Measurements from ENCODE around the gene SLC9A3. TPM values are rescaled to one million over a fixed set of nuclear protein-coding genes. Genes with fewer than 3 reads are reported as not detected.
A peak's percentile ranks its signal among the peaks of the same experiment; 100 is the strongest.

SLC9A3 gene
- total RNA-seq, 2 experiments from 2014 or later, result 2.3 to 2.5 TPM

GRCh38 chr5:527646-528628 lies 3.7 kb upstream of the SLC9A3 start:
- peak in 2 of 14 experiments; percentile 11 to 19 for DNase-seq
- Histone ChIP-seq H3K9me3 (ENCODE audit: control insufficient read depth in 1 of 2, insufficient read depth in 1 of 2, low read length in 2 of 2) (peaks cover 0 to 28% of the 10 kb centered on the region in 2 experiments), H3K27me3 (ENCODE audit: control insufficient read depth in 1 of 2, insufficient read depth in 2 of 2, low read length in 2 of 2) (peaks cover 41 to 80% of the 10 kb centered on the region in 2 experiments), H3K4me3 (ENCODE audit: low read length) (no peak overlapping the region), H3K27ac (ENCODE audit: low read depth in 1 of 2, low read length in 2 of 2) (no peak overlapping the region), H3K36me3 (ENCODE audit: insufficient read depth, low read length) (no peaks in the 10 kb centered on the region), H3K4me1 (ENCODE audit: insufficient read depth, low read length) (peaks cover 27% of the 10 kb centered on the region)
- CTCF ChIA-PET, result no interaction called here
- ATAC-seq (ENCODE audit: poor library complexity), result no peak
- POLR2A ChIA-PET, result no interaction called here
- Mint-ChIP-seq H3K27me3 (peaks cover 63% of the 10 kb centered on the region), H3K36me3 (ENCODE audit: low read depth) (no peaks in the 10 kb centered on the region), H3K4me1 (ENCODE audit: low read depth) (peaks cover 37% of the 10 kb centered on the region), H3K9me3 (no peaks in the 10 kb centered on the region), H3K27ac (no peak overlapping the region), H3K4me3 (no peak overlapping the region)
- no peak for TF ChIP-seq CTCF (IDR thresholded peaks at IDR 0.05)
- intact Hi-C loops (cut with DNase I, micrococcal nuclease), result no loop called here

GRCh38 chr5:526456-527088 lies 2.3 kb upstream of the SLC9A3 start:
- no peak for TF ChIP-seq CTCF (IDR thresholded peaks at IDR 0.05)
- no peak for ATAC-seq (ENCODE audit: poor library complexity)
- Mint-ChIP-seq H3K27ac (no peak overlapping the region), H3K4me3 (no peak overlapping the region), H3K4me1 (ENCODE audit: low read depth) (peaks cover 38% of the 10 kb centered on the region), H3K9me3 (no peaks in the 10 kb centered on the region), H3K27me3 (peaks cover 72% of the 10 kb centered on the region), H3K36me3 (ENCODE audit: low read depth) (no peaks in the 10 kb centered on the region)
- intact Hi-C loops (cut with DNase I, micrococcal nuclease), result no loop called here
- peaks cover 0 to 27% of the 10 kb centered on the region in 2 experiments for H3K9me3 ChIP-seq (ENCODE audit: control insufficient read depth in 1 of 2, insufficient read depth in 1 of 2, low read length in 2 of 2)
- POLR2A ChIA-PET, result no interaction called here
- no peaks in the 10 kb centered on the region for H3K36me3 ChIP-seq (ENCODE audit: insufficient read depth, low read length)
- H3K4me3 ChIP-seq (ENCODE audit: low read length), result no peak overlapping the region
- peaks cover 30% of the 10 kb centered on the region for H3K4me1 ChIP-seq (ENCODE audit: insufficient read depth, low read length)
- no peak overlapping the region for H3K27ac ChIP-seq (ENCODE audit: low read depth in 1 of 2, low read length in 2 of 2)
- DNase-seq, result no peak
- CTCF ChIA-PET, result no interaction called here
- peaks cover 49 to 72% of the 10 kb centered on the region in 2 experiments for H3K27me3 ChIP-seq (ENCODE audit: control insufficient read depth in 1 of 2, insufficient read depth in 2 of 2, low read length in 2 of 2)

- no peak for DNase-seq
Measured at GRCh38 chr5:525916-526315, 1.7 kb upstream of the SLC9A3 start.

More at GRCh38 chr5:525916-526315, 1.7 kb upstream of the SLC9A3 start:
- Histone ChIP-seq H3K27me3 (ENCODE audit: control insufficient read depth in 1 of 2, insufficient read depth in 2 of 2, low read length in 2 of 2) (peaks cover 50 to 67% of the 10 kb centered on the region in 2 experiments), H3K4me1 (ENCODE audit: insufficient read depth, low read length) (peaks cover 30% of the 10 kb centered on the region), H3K4me3 (ENCODE audit: low read length) (no peak overlapping the region), H3K36me3 (ENCODE audit: insufficient read depth, low read length) (no peaks in the 10 kb centered on the region), H3K27ac (ENCODE audit: low read depth in 1 of 2, low read length in 2 of 2) (no peak overlapping the region), H3K9me3 (ENCODE audit: control insufficient read depth in 1 of 2, insufficient read depth in 1 of 2, low read length in 2 of 2) (peaks cover 0 to 29% of the 10 kb centered on the region in 2 experiments)
- no peak overlapping the region for H3K27ac Mint-ChIP-seq
- intact Hi-C loops (cut with DNase I, micrococcal nuclease), result no loop called here
- peaks cover 74% of the 10 kb centered on the region for H3K27me3 Mint-ChIP-seq
- TF ChIP-seq CTCF (IDR thresholded peaks at IDR 0.05), result no peak
- no peak for ATAC-seq (ENCODE audit: poor library complexity)
- no peak overlapping the region for H3K4me3 Mint-ChIP-seq
- peaks cover 38% of the 10 kb centered on the region for H3K4me1 Mint-ChIP-seq (ENCODE audit: low read depth)
- H3K9me3 Mint-ChIP-seq, result no peaks in the 10 kb centered on the region
- CTCF ChIA-PET, result no interaction called here
- POLR2A ChIA-PET, result no interaction called here
- H3K36me3 Mint-ChIP-seq (ENCODE audit: low read depth), result no peaks in the 10 kb centered on the region
